HCT116 (cell line): ENCODE measurements around the gene CBX8. TPM values are rescaled to one million over a fixed set of nuclear protein-coding genes. Genes with fewer than 3 reads are reported as not detected.

Experiments
- ATAC-seq: fragments of 200-7000 bp; cut with Tn5 transposase; 2 replicates; pipeline ENCODE4 v1.9.1; 2020; ENCODE audit warnings: mild to moderate bottlenecking, moderate library complexity
- BruUV-seq: library from RNA; stranded (reverse); fragments of 400-500 nt; replicated peaks from 2 replicates; lab custom pipeline; 2021; lab: Mats Ljungman, UMichigan
- CTCF ChIA-PET: fragments of 300-600 bp; sonication (Branson Sonifier 250); formaldehyde crosslinking; loops from one replicate; lab custom pipeline; 2021; ENCODE audit warnings: antibody characterized with exemption; lab: Charles Lee
- POLR2A ChIA-PET: fragments of 300-600, 350-600 bp; sonication (Branson Sonifier 250); formaldehyde crosslinking; loops from one replicate; lab custom pipeline; 2021; ENCODE audit warnings: antibody characterized with exemption; lab: Charles Lee
- RAD21 ChIA-PET, 2 experiments: fragments of 300-600 bp; sonication (Branson Sonifier 250); formaldehyde crosslinking; loops; one replicate each; lab custom pipeline; 2023; ENCODE audit warnings: low total read pairs in 2 of 2; ENCODE audit not compliant: uncharacterized antibody in 2 of 2, unreplicated experiment in 2 of 2, low non-redundant PET in 1 of 2; lab: Charles Lee
- DNase-seq: peaks from one replicate; pipeline ENCODE4 v3.0.0-alpha.2; 2010; ENCODE audit warnings: low read depth, low spot score
- H2AFZ ChIP-seq: fragments of 200-600 bp; shearing (Covaris generic), sonication (generic); 2 replicates; pipeline ENCODE4 v1.6.1; 2017; ENCODE audit warnings: low read depth, mixed run types, mixed read lengths, antibody characterized with exemption, low read length; ENCODE audit not compliant: poor library complexity, severe bottlenecking
- H3K27ac ChIP-seq: 2 replicates; pipeline ENCODE4 v1.5.1; 2012; ENCODE audit warnings: low read depth, low read length
- H3K27me3 ChIP-seq: fragments of 200-600 bp; sonication (generic); 2 replicates; pipeline ENCODE4 v1.6.1; 2016; ENCODE audit warnings: mixed run types, low read length, mixed read lengths; ENCODE audit not compliant: insufficient read depth
- H3K36me3 ChIP-seq, 2 experiments: fragments of 200-500 bp in 1 of 2; fragments of 200-600 bp in 1 of 2; sonication (Bioruptor generic) in 1 of 2; sonication (generic) in 1 of 2; 2 replicates each; pipeline versions ENCODE4 v1.5.1 to v1.6.1; 2014 to 2016; ENCODE audit warnings: low read length in 2 of 2, inconsistent platforms in 1 of 2, mixed read lengths in 1 of 2, mixed run types in 1 of 2; ENCODE audit not compliant: insufficient read depth in 2 of 2, control insufficient read depth in 1 of 2
- H3K4me1 ChIP-seq, 2 experiments: fragments of 200-600 bp in 1 of 2; sonication (generic) in 1 of 2; 2 replicates each; pipeline versions ENCODE4 v1.5.1 to v1.6.1; 2012 to 2017; ENCODE audit warnings: low read length in 2 of 2, inconsistent platforms in 1 of 2, mild to moderate bottlenecking in 1 of 2, mixed read lengths in 1 of 2, mixed run types in 1 of 2, moderate library complexity in 1 of 2; ENCODE audit not compliant: insufficient read depth in 2 of 2, control insufficient read depth in 1 of 2
- H3K4me2 ChIP-seq: fragments of 200-600 bp; sonication (generic); 2 replicates; pipeline ENCODE4 v1.6.1; 2017; ENCODE audit warnings: mixed run types, low read length, mixed read lengths
- H3K4me3 ChIP-seq, 2 experiments: fragments of 200-600 bp in 1 of 2; sonication (generic) in 1 of 2; replicated peaks in 1 of 2; 2 replicates each; pipeline ENCODE4 v1.5.1; 2011 to 2016; ENCODE audit warnings: low read length in 2 of 2, control low read depth in 1 of 2, low read depth in 1 of 2, mild to moderate bottlenecking in 1 of 2, mixed read lengths in 1 of 2, mixed run types in 1 of 2
- H3K79me2 ChIP-seq: fragments of 200-600 bp; sonication (generic); 2 replicates; pipeline ENCODE4 v1.6.1; 2017; ENCODE audit warnings: mild to moderate bottlenecking, mixed run types, low read length, moderate library complexity, mixed read lengths; ENCODE audit not compliant: insufficient read depth
- H3K9ac ChIP-seq: fragments of 200-600 bp; sonication (generic); 2 replicates; pipeline ENCODE4 v1.6.1; 2016; ENCODE audit warnings: low read length, mixed read lengths
- H3K9me2 ChIP-seq: fragments of 200-600 bp; sonication (generic), shearing (Covaris generic); 2 replicates; pipeline ENCODE4 v1.6.1; 2017; ENCODE audit warnings: mixed run types, mild to moderate bottlenecking, moderate library complexity; ENCODE audit not compliant: insufficient read depth
- H3K9me3 ChIP-seq, 2 experiments: fragments of 200-500 bp in 1 of 2; fragments of 200-600 bp in 1 of 2; sonication (Bioruptor generic) in 1 of 2; sonication (generic) in 1 of 2; 2 replicates each; pipeline ENCODE4 v1.6.1; 2014 to 2017; ENCODE audit warnings: low read length in 2 of 2, mixed read lengths in 2 of 2, inconsistent platforms in 1 of 2, low read depth in 1 of 2, mild to moderate bottlenecking in 1 of 2, mixed run types in 1 of 2, moderate library complexity in 1 of 2; ENCODE audit not compliant: control insufficient read depth in 1 of 2, insufficient read depth in 1 of 2
- H4K20me1 ChIP-seq: fragments of 200-600 bp; sonication (generic), shearing (Covaris generic); 2 replicates; pipeline ENCODE4 v1.6.1; 2017; ENCODE audit warnings: mixed run types, mild to moderate bottlenecking, moderate library complexity; ENCODE audit not compliant: insufficient read depth
- ATF3 ChIP-seq: IDR thresholded peaks from 2 replicates; pipeline ENCODE4 v1.6.1; 2012
- CEBPB ChIP-seq: IDR thresholded peaks from 2 replicates; pipeline ENCODE4 v1.6.1; 2012; ENCODE audit warnings: low read depth
- EGR1 ChIP-seq: IDR thresholded peaks from 2 replicates; pipeline ENCODE4 v1.6.1; 2012; ENCODE audit warnings: low read depth
- ELF1 ChIP-seq: IDR thresholded peaks from 2 replicates; pipeline ENCODE4 v1.6.1; 2012; ENCODE audit warnings: low read depth, borderline replicate concordance
- EZH2 ChIP-seq: fragments of 200-600 bp; sonication (generic); IDR thresholded peaks from 2 replicates; pipeline ENCODE4 v1.6.1; 2017; ENCODE audit warnings: antibody characterized with exemption, mixed run types
- EZH2phosphoT487 ChIP-seq: fragments of 200-600 bp; IDR thresholded peaks from 2 replicates; pipeline ENCODE4 v1.6.1; 2018; ENCODE audit warnings: antibody characterized with exemption, borderline replicate concordance
- FOSL1 ChIP-seq: IDR thresholded peaks from 2 replicates; pipeline ENCODE4 v1.6.1; 2012; ENCODE audit warnings: low read depth
- POLR2A ChIP-seq: IDR thresholded peaks from 2 replicates; pipeline ENCODE4 v1.7.0; 2011; ENCODE audit warnings: borderline replicate concordance; ENCODE audit not compliant: insufficient read depth, insufficient read length; ENCODE audit errors: extremely low read depth
- RAD21 ChIP-seq: IDR thresholded peaks from 2 replicates; pipeline ENCODE4 v1.6.1; 2012; ENCODE audit warnings: low read depth, mild to moderate bottlenecking
- SP1 ChIP-seq: IDR thresholded peaks from 2 replicates; pipeline ENCODE4 v1.6.1; 2012; ENCODE audit warnings: low read depth
- SRF ChIP-seq: IDR thresholded peaks from 2 replicates; pipeline ENCODE4 v1.6.1; 2012; ENCODE audit warnings: low read depth
- TCF7L2 ChIP-seq: IDR thresholded peaks from 2 replicates; pipeline ENCODE4 v1.7.0; 2011; ENCODE audit warnings: borderline replicate concordance, inconsistent platforms; ENCODE audit not compliant: insufficient read depth, insufficient read length; ENCODE audit errors: extremely low read depth
- ZNF274 ChIP-seq: fragments of 200-500 bp; sonication (Bioruptor generic); IDR thresholded peaks from 2 replicates; pipeline ENCODE4 v1.6.1; 2014; ENCODE audit warnings: mild to moderate bottlenecking, low read depth, low read length, inconsistent platforms
- intact Hi-C: fragments of 100-400 bp; cut with micrococcal nuclease; formaldehyde crosslinking; loops from 2 replicates; pipeline ENCODE4 v1.10.0; 2022
- total RNA-seq: library from RNA; stranded (reverse); gene quantifications from one replicate; pipeline ENCODE4 v1.2.1, GENCODE V29; 2021; ENCODE audit not compliant: unreplicated experiment
- TF ChIP-seq, protein P1 (sequence below): IDR thresholded peaks from 2 replicates; pipeline ENCODE4 v1.6.1; 2011; ENCODE audit warnings: mild to moderate bottlenecking, low read length, moderate library complexity; ENCODE audit not compliant: insufficient replicate concordance; ENCODE audit errors: extremely low read depth
- TF ChIP-seq, protein P2 (sequence below): IDR thresholded peaks from 2 replicates; pipeline ENCODE4 v1.6.1; 2012
- TF ChIP-seq, protein P3 (sequence below), 3 experiments: fragments of 200-600 bp in 1 of 3; sonication (generic) in 1 of 3; IDR thresholded peaks in 2 of 3; conservative IDR thresholded peaks in 1 of 3; 2 replicates each; pipeline ENCODE4 v1.5.1; 2012 to 2017; ENCODE audit warnings: low read depth in 2 of 3, low read length in 2 of 3, antibody characterized with exemption in 1 of 3, borderline replicate concordance in 1 of 3, control low read depth in 1 of 3, mild to moderate bottlenecking in 1 of 3, mixed read lengths in 1 of 3, mixed run types in 1 of 3, moderate library complexity in 1 of 3; ENCODE audit not compliant: insufficient read depth in 1 of 3
- TF ChIP-seq, protein P4 (sequence below): IDR thresholded peaks from 2 replicates; pipeline ENCODE4 v1.6.1; 2012; ENCODE audit warnings: low read depth

Gene CBX8
- total RNA-seq, 1 experiment from 2014 or later = 29.0 TPM

DNA sequence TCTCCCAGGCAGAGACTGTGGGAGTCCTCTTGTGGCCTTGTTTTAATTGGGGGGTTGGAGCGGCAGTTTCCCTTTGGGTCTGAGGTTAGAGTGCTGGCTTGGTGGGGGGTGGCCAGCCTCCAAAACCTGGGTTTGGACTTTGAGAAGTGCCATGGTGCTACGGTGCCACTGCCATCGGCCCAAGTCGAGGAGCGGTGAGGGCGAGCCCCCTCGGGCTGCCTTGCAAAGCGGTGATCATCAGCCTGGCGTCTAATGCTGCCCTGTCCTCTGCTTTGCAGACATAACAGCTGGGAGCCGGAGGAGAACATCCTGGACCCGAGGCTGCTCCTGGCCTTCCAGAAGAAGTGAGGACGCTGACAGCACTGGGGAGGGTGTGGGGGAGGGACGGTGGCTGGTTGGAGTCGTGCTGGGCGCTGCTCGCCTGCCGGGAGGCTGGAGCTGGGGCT, 17.8 kb downstream of the CBX8 start:
- Histone ChIP-seq H3K4me3 (peak overlapping the region; percentile 70 to 79), H3K4me1 (peaks cover 12 to 19% of the 10 kb centered on the region in 2 experiments), H3K9ac (peak overlapping the region; percentile 79), H3K79me2 (peaks cover 16% of the 10 kb centered on the region), H2AFZ (no peak overlapping the region), H3K27ac (peak overlapping the region; percentile 64; the same call in 1 of the 2 replicates), H3K9me2 (no peaks in the 10 kb centered on the region), H4K20me1 (no peaks in the 10 kb centered on the region), H3K27me3 (peaks cover 29% of the 10 kb centered on the region), H3K4me2 (peak overlapping the region; percentile 93), H3K36me3 (peaks cover 7 to 19% of the 10 kb centered on the region in 2 experiments; a peak in 3 of 4 replicates), H3K9me3 (no peaks in the 10 kb centered on the region)
- no peak for DNase-seq
- no peak for ATAC-seq
- intact Hi-C loops = no loop called here
- TF ChIP-seq SP1 = no peak
- TF ChIP-seq, protein P1, sequence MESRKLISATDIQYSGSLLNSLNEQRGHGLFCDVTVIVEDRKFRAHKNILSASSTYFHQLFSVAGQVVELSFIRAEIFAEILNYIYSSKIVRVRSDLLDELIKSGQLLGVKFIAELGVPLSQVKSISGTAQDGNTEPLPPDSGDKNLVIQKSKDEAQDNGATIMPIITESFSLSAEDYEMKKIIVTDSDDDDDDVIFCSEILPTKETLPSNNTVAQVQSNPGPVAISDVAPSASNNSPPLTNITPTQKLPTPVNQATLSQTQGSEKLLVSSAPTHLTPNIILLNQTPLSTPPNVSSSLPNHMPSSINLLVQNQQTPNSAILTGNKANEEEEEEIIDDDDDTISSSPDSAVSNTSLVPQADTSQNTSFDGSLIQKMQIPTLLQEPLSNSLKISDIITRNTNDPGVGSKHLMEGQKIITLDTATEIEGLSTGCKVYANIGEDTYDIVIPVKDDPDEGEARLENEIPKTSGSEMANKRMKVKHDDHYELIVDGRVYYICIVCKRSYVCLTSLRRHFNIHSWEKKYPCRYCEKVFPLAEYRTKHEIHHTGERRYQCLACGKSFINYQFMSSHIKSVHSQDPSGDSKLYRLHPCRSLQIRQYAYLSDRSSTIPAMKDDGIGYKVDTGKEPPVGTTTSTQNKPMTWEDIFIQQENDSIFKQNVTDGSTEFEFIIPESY = no peak
- TF ChIP-seq, protein P2, sequence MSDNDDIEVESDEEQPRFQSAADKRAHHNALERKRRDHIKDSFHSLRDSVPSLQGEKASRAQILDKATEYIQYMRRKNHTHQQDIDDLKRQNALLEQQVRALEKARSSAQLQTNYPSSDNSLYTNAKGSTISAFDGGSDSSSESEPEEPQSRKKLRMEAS = no peak
- TF ChIP-seq SRF = no peak
- no peak for TF ChIP-seq RAD21
- no peak for TF ChIP-seq TCF7L2
- TF ChIP-seq, protein P3, sequence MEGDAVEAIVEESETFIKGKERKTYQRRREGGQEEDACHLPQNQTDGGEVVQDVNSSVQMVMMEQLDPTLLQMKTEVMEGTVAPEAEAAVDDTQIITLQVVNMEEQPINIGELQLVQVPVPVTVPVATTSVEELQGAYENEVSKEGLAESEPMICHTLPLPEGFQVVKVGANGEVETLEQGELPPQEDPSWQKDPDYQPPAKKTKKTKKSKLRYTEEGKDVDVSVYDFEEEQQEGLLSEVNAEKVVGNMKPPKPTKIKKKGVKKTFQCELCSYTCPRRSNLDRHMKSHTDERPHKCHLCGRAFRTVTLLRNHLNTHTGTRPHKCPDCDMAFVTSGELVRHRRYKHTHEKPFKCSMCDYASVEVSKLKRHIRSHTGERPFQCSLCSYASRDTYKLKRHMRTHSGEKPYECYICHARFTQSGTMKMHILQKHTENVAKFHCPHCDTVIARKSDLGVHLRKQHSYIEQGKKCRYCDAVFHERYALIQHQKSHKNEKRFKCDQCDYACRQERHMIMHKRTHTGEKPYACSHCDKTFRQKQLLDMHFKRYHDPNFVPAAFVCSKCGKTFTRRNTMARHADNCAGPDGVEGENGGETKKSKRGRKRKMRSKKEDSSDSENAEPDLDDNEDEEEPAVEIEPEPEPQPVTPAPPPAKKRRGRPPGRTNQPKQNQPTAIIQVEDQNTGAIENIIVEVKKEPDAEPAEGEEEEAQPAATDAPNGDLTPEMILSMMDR (IDR thresholded peaks at IDR 0.05 in 2 of 3, conservative IDR thresholded peaks at IDR 0.05 in 1 of 3; ENCODE audit: borderline replicate concordance in 1 of 3, insufficient read depth in 1 of 3, low read depth in 2 of 3, low read length in 2 of 3) = no peak
- no peak for TF ChIP-seq EZH2phosphoT487
- TF ChIP-seq, protein P4, sequence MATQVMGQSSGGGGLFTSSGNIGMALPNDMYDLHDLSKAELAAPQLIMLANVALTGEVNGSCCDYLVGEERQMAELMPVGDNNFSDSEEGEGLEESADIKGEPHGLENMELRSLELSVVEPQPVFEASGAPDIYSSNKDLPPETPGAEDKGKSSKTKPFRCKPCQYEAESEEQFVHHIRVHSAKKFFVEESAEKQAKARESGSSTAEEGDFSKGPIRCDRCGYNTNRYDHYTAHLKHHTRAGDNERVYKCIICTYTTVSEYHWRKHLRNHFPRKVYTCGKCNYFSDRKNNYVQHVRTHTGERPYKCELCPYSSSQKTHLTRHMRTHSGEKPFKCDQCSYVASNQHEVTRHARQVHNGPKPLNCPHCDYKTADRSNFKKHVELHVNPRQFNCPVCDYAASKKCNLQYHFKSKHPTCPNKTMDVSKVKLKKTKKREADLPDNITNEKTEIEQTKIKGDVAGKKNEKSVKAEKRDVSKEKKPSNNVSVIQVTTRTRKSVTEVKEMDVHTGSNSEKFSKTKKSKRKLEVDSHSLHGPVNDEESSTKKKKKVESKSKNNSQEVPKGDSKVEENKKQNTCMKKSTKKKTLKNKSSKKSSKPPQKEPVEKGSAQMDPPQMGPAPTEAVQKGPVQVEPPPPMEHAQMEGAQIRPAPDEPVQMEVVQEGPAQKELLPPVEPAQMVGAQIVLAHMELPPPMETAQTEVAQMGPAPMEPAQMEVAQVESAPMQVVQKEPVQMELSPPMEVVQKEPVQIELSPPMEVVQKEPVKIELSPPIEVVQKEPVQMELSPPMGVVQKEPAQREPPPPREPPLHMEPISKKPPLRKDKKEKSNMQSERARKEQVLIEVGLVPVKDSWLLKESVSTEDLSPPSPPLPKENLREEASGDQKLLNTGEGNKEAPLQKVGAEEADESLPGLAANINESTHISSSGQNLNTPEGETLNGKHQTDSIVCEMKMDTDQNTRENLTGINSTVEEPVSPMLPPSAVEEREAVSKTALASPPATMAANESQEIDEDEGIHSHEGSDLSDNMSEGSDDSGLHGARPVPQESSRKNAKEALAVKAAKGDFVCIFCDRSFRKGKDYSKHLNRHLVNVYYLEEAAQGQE = no peak
- TF ChIP-seq ELF1 = no peak
- TF ChIP-seq EGR1 = no peak
- no peak for TF ChIP-seq ZNF274
- no peak for TF ChIP-seq FOSL1
- no peak for TF ChIP-seq ATF3
- TF ChIP-seq EZH2 = no peak
- no peak for TF ChIP-seq POLR2A
- TF ChIP-seq CEBPB = no peak
- ChIA-PET RAD21 (no interaction called here), CTCF (interaction anchor here (1.0 kb wide), 1 partner anchor 38 kb away, joined by 4 read pairs; no protein-coding TSS in a partner anchor), POLR2A (interaction anchor here (0.9 to 1.2 kb wide), 2 partner anchors 18 to 22 kb away, joined by 3 to 7 read pairs; partner anchors contain the start of gene CBX8)
- BruUV-seq = no TSS peak
